OCI-LY3 (cell line): ENCODE data around the gene CCDC86.
A peak's percentile ranks its signal among the peaks of the same experiment; 100 is the strongest.

Experiments used
- H2AFZ ChIP-seq: fragments of 200-600, 300-600 bp; shearing (Covaris generic); 2 replicates; pipeline ENCODE4 v1.6.0; 2014; ENCODE audit warnings: antibody characterized with exemption, low read depth, low read length
- H3K27ac ChIP-seq: fragments of 200-600, 300-600 bp; sonication (generic); 2 replicates; pipeline ENCODE4 v1.5.1; 2014; ENCODE audit warnings: mild to moderate bottlenecking, low read length, moderate library complexity, mixed read lengths
- H3K27me3 ChIP-seq: fragments of 200-600, 300-600 bp; sonication (generic); 2 replicates; pipeline ENCODE4 v1.6.1; 2014; ENCODE audit warnings: low read depth, low read length, mixed read lengths
- H3K36me3 ChIP-seq: fragments of 200-600, 300-600 bp; sonication (generic); replicated peaks from 2 replicates; pipeline ENCODE3; 2014; ENCODE audit warnings: low read depth, low read length, mixed read lengths
- H3K4me1 ChIP-seq: fragments of 300-600, 200-600 bp; sonication (generic); 2 replicates; pipeline ENCODE4 v1.6.1; 2014; ENCODE audit warnings: low read length, mixed read lengths
- H3K4me2 ChIP-seq: fragments of 200-600, 300-600 bp; sonication (generic); 2 replicates; pipeline ENCODE4 v1.6.1; 2014; ENCODE audit warnings: low read length, mixed read lengths
- H3K4me3 ChIP-seq: fragments of 300-600, 200-600 bp; sonication (generic); 2 replicates; pipeline ENCODE4 v1.5.1; 2014; ENCODE audit warnings: antibody characterized with exemption, mild to moderate bottlenecking, low read length, moderate library complexity
- H3K79me2 ChIP-seq: fragments of 300-600, 200-600 bp; shearing (Covaris generic); 2 replicates; pipeline ENCODE4 v1.6.1; 2014; ENCODE audit warnings: mild to moderate bottlenecking, low read length, mixed read lengths
- H3K9ac ChIP-seq: fragments of 300-600, 200-600 bp; shearing (Covaris generic); 2 replicates; pipeline ENCODE4 v1.6.0; 2014; ENCODE audit warnings: mild to moderate bottlenecking, low read length, moderate library complexity
- H3K9me3 ChIP-seq: fragments of 200-600, 300-600 bp; shearing (Covaris generic); 2 replicates; pipeline ENCODE4 v1.6.1; 2014; ENCODE audit warnings: low read length, mixed read lengths; ENCODE audit not compliant: insufficient read depth
- H4K20me1 ChIP-seq: fragments of 200-600, 300-600 bp; sonication (generic); 2 replicates; pipeline ENCODE4 v1.6.1; 2016; ENCODE audit warnings: low read length, mixed read lengths; ENCODE audit not compliant: insufficient read depth
- CTCF ChIP-seq: fragments of 200-600, 300-600 bp; sonication (generic); IDR thresholded peaks from 2 replicates; pipeline ENCODE4 v1.5.1; 2014; ENCODE audit warnings: antibody characterized with exemption, low read length, low read depth
- EZH2phosphoT487 ChIP-seq: fragments of 200-600 bp; shearing (Covaris generic); IDR thresholded peaks from 2 replicates; pipeline ENCODE4 v1.6.1; 2018; ENCODE audit warnings: antibody characterized with exemption, mixed run types, low read depth

The CCDC86 gene

GRCh38 chr11:60887556-60887955, 45.6 kb downstream of the CCDC86 start:
- Histone ChIP-seq H2AFZ (no peak overlapping the region), H3K4me3 (no peak overlapping the region), H3K27ac (no peak overlapping the region), H3K4me1 (no peaks in the 10 kb centered on the region), H3K27me3 (no peaks in the 10 kb centered on the region), H3K9me3 (no peaks in the 10 kb centered on the region), H3K36me3 (peaks cover 24% of the 10 kb centered on the region), H3K4me2 (no peak overlapping the region), H3K9ac (no peak overlapping the region), H4K20me1 (no peaks in the 10 kb centered on the region), H3K79me2 (no peaks in the 10 kb centered on the region)
- no peak for TF ChIP-seq EZH2phosphoT487
- TF ChIP-seq CTCF, result peak; percentile 86

GRCh38 chr11:60889869-60890311, 48.0 kb downstream of the CCDC86 start:
- H3K9me3 ChIP-seq, result no peaks in the 10 kb centered on the region
- H3K36me3 ChIP-seq, result peaks cover 39% of the 10 kb centered on the region
- H3K27ac ChIP-seq, result no peak overlapping the region
- no peak overlapping the region for H3K4me3 ChIP-seq
- no peaks in the 10 kb centered on the region for H3K4me1 ChIP-seq
- H3K27me3 ChIP-seq, result no peaks in the 10 kb centered on the region
- H3K9ac ChIP-seq, result no peak overlapping the region
- TF ChIP-seq EZH2phosphoT487 (no peak), CTCF (no peak)
- H3K4me2 ChIP-seq, result no peak overlapping the region
- no peak overlapping the region for H2AFZ ChIP-seq
- H4K20me1 ChIP-seq, result no peaks in the 10 kb centered on the region
- no peaks in the 10 kb centered on the region for H3K79me2 ChIP-seq

GRCh38 chr11:60890696-60891095, 48.8 kb downstream of the CCDC86 start:
- H3K79me2 ChIP-seq, result no peaks in the 10 kb centered on the region
- H2AFZ ChIP-seq, result no peak overlapping the region
- H4K20me1 ChIP-seq, result no peaks in the 10 kb centered on the region
- H3K27ac ChIP-seq, result no peak overlapping the region
- H3K4me2 ChIP-seq, result no peak overlapping the region
- H3K27me3 ChIP-seq, result no peaks in the 10 kb centered on the region
- no peaks in the 10 kb centered on the region for H3K4me1 ChIP-seq
- no peak for TF ChIP-seq CTCF
- no peak for TF ChIP-seq EZH2phosphoT487
- no peaks in the 10 kb centered on the region for H3K9me3 ChIP-seq
- H3K9ac ChIP-seq, result no peak overlapping the region
- H3K4me3 ChIP-seq, result no peak overlapping the region
- H3K36me3 ChIP-seq, result peaks cover 47% of the 10 kb centered on the region

GRCh38 chr11:60891103-60891741, 49.3 kb downstream of the CCDC86 start:
- H3K27ac ChIP-seq, result no peak overlapping the region
- peaks cover 52% of the 10 kb centered on the region for H3K36me3 ChIP-seq
- no peaks in the 10 kb centered on the region for H3K27me3 ChIP-seq
- no peak for TF ChIP-seq EZH2phosphoT487
- no peak for TF ChIP-seq CTCF
- no peak overlapping the region for H3K4me3 ChIP-seq
- no peaks in the 10 kb centered on the region for H4K20me1 ChIP-seq
- no peak overlapping the region for H3K4me2 ChIP-seq
- H3K9me3 ChIP-seq, result no peaks in the 10 kb centered on the region
- no peaks in the 10 kb centered on the region for H3K4me1 ChIP-seq
- no peaks in the 10 kb centered on the region for H3K79me2 ChIP-seq
- H3K9ac ChIP-seq, result no peak overlapping the region
- no peak overlapping the region for H2AFZ ChIP-seq
